ENCODE measurements around the gene GRIK2.

The GRIK2 gene

DNA sequence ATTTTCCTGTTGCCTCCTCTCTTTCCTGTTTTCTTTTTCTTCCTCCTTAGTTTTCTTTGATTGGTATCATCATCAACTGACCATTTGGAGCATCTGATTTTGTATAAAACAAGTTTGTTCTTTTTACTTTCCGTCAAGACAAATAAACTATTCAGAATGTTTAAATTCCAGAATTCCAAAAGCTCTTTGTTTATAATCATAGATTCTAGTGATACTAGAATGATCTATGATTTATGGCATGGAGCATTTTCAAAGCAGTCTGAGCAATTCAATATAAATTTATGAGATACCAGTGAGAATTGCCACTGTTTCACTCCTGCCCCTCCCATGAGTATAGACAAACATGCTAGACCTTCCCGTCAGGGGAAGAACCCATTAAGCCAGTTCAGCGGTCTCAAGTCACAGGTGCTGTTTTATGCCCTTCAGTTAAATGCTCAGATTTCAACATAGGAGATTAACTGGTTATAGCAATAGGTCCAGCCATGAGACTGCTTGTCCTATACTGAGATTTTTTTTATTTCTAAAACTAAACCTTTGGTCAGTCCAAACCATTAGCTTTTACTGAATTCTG is 60.7 kb downstream of the GRIK2 start:
- FAIRE-seq (no peak), DNase-seq (ENCODE audit: insufficient read length, low spot score) (no peak)
- TF ChIP-seq, protein P1, sequence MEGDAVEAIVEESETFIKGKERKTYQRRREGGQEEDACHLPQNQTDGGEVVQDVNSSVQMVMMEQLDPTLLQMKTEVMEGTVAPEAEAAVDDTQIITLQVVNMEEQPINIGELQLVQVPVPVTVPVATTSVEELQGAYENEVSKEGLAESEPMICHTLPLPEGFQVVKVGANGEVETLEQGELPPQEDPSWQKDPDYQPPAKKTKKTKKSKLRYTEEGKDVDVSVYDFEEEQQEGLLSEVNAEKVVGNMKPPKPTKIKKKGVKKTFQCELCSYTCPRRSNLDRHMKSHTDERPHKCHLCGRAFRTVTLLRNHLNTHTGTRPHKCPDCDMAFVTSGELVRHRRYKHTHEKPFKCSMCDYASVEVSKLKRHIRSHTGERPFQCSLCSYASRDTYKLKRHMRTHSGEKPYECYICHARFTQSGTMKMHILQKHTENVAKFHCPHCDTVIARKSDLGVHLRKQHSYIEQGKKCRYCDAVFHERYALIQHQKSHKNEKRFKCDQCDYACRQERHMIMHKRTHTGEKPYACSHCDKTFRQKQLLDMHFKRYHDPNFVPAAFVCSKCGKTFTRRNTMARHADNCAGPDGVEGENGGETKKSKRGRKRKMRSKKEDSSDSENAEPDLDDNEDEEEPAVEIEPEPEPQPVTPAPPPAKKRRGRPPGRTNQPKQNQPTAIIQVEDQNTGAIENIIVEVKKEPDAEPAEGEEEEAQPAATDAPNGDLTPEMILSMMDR (IDR thresholded peaks at IDR 0.05; ENCODE audit: insufficient read depth, missing control alignments) = no peak

DNA sequence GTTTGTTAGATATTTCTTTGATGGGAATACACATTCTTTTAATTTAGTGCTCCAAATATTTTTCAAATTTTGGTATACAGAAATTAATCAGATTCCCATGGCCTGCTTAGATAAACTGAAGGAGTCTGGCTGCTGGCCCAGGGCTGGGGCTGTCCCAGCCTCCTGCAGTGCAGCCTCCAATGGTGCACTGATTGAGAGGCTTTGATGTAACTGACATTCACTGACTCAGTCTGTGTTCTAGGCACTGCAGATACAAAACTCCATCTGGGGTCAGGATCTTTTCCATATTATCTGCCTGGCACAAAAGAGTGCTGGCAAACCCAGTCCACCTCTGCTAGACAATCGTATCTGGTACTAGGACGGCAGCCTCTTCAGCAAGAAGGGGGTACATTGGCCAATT is 64.8 kb downstream of the GRIK2 start:
- no peak for DNase-seq (ENCODE audit: insufficient read length, low spot score)
- FAIRE-seq = no peak
- TF ChIP-seq, protein P1 (IDR thresholded peaks at IDR 0.05; ENCODE audit: insufficient read depth, missing control alignments) = no peak

DNA sequence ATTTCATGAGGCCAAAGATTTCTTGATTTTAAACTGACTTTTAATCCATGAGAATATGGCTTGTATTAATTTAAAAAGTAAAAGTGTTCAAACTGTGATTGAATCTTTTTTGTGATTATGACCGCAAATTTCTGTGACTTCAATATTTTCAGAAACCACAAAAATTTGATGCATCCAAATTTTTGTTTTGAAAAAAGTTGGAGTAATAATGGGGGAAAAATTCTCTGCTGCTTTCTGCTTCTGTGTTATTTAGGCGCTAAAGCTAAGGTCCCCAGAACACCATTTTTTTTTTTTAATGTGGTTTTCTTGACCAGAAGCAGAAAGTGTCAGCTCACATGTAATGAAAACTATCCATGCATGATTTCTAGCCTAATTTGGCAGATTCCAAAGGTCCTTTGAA is 65.3 kb downstream of the GRIK2 start:
- TF ChIP-seq, protein P1 (IDR thresholded peaks at IDR 0.05; ENCODE audit: insufficient read depth, missing control alignments) = no peak
- DNase-seq (ENCODE audit: insufficient read length, low spot score) = no peak
- FAIRE-seq = no peak

DNA sequence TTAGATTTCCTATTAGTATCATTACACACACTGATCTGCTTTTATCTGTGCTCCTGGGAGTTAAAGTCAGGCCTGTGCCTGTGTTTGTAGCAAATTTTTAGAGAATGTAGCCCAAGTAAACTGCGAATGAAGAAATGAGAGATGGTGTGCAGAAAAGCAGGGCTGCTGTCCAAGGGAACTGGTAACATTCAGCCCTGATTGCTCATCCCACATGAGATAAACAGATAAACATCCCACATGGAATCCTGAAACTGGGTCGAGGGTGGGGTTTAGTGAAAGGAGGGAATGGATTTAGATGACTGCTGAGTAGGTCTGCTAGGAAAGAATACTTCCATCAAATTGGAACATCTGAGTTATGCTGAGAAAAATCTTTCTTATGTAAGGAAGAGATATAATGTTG is 69.1 kb downstream of the GRIK2 start:
- no peak for DNase-seq (ENCODE audit: insufficient read length, low spot score)
- FAIRE-seq = no peak
- TF ChIP-seq, protein P1 (IDR thresholded peaks at IDR 0.05; ENCODE audit: insufficient read depth, missing control alignments) = no peak

DNA sequence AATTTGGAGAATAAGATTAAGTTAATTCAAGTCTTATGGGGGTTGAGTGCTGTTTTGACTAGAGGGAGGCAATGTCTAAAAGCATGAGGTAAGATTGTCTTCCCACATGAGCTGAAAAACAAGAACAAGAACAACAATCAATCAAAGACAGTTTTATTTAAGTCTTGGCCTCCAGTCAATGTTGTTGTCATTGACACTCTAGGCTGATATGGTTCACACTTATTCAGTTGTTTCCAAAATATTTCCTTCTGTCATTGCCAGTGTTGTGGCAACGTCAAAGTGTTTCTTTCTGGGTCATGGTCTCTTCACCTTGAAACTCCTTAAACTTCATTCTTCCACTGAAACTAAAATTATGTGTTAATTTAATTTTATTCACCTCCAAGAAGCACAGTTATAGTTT is 72.4 kb downstream of the GRIK2 start:
- TF ChIP-seq, protein P1 (IDR thresholded peaks at IDR 0.05; ENCODE audit: insufficient read depth, missing control alignments) = no peak
- FAIRE-seq (no peak), DNase-seq (ENCODE audit: insufficient read length, low spot score) (no peak)

DNA sequence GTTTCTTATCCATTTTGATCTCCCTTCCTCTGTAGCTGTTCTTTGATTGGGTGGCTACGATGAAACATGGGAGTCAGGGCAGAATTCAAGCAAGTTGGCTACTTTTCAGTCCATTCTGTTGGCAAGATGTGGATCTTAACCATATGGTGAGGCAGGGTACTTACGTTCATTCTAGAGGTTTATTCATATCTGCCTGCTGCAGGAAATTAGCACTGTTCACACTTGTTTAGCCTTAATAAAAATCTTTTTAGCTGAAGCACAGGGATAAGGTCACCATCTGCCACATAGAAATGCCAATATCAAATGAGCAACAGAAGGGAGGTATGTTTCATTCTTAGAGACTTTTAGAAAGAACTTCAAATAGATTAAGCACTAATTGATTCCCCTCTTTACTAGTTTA is 83.9 kb downstream of the GRIK2 start:
- no peak for DNase-seq (ENCODE audit: insufficient read length, low spot score)
- peak; percentile 90 for FAIRE-seq
- TF ChIP-seq, protein P1 (IDR thresholded peaks at IDR 0.05; ENCODE audit: insufficient read depth, missing control alignments) = no peak

DNA sequence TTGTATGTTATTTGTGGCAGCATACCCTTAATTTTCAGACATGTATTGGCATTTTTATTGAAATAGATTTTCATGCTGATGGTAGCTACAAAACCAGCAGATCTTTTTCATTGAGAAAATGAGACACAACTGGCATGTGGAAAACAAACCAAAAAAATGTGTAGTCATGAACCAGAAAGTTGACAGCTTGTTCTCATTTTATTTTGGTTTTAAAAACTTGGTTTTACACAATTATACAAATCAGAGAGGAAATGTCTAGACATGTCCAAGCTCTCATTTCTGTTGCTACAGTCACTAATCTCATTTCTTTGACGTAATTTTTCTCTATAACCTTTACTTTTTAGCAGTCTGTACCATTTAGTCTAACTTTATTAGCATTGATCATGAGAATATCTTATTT is 85.4 kb downstream of the GRIK2 start:
- FAIRE-seq = no peak
- no peak for DNase-seq (ENCODE audit: insufficient read length, low spot score)
- TF ChIP-seq, protein P1 (IDR thresholded peaks at IDR 0.05; ENCODE audit: insufficient read depth, missing control alignments) = no peak

Measured in D721Med (cell line).